T-helper 2 cell treated with Interferon-gamma antibody and Interleukin-4, amounts not matched to agents 5 μg/mL and 100 μg/mL, for 36 hours (primary cell): Measurements from ENCODE around the gene PPP2R2C.

ENCODE experiments used
- DNase-seq: peaks from one replicate; pipeline ENCODE4 v3.0.0; 2021; ENCODE audit warnings: low spot score
- H3K27ac Mint-ChIP-seq: one replicate; pipeline ENCODE4 v1.8.0; 2021; ENCODE audit warnings: mild to moderate bottlenecking, mixed read lengths
- H3K27me3 Mint-ChIP-seq: one replicate; pipeline ENCODE4 v1.8.0; 2021; ENCODE audit warnings: low read depth, mixed read lengths
- H3K36me3 Mint-ChIP-seq: one replicate; pipeline ENCODE4 v1.8.0; 2021; ENCODE audit warnings: low read depth, mixed read lengths
- H3K4me1 Mint-ChIP-seq: one replicate; pipeline ENCODE4 v1.8.0; 2021; ENCODE audit warnings: low read depth, mixed read lengths
- H3K4me3 Mint-ChIP-seq: one replicate; pipeline ENCODE4 v1.8.0; 2022; ENCODE audit warnings: mild to moderate bottlenecking, moderate library complexity, mixed read lengths
- H3K9me3 Mint-ChIP-seq: one replicate; pipeline ENCODE4 v1.8.0; 2021; ENCODE audit warnings: mixed read lengths

The PPP2R2C gene

GRCh38 chr4:6443035-6444023, 29.1 kb downstream of the PPP2R2C start:
- H3K4me1 Mint-ChIP-seq, result no peaks in the 10 kb centered on the region
- no peak overlapping the region for H3K4me3 Mint-ChIP-seq
- H3K27me3 Mint-ChIP-seq, result no peaks in the 10 kb centered on the region
- no peaks in the 10 kb centered on the region for H3K36me3 Mint-ChIP-seq
- no peak for DNase-seq
- H3K27ac Mint-ChIP-seq, result no peak overlapping the region
- no peaks in the 10 kb centered on the region for H3K9me3 Mint-ChIP-seq

DNA sequence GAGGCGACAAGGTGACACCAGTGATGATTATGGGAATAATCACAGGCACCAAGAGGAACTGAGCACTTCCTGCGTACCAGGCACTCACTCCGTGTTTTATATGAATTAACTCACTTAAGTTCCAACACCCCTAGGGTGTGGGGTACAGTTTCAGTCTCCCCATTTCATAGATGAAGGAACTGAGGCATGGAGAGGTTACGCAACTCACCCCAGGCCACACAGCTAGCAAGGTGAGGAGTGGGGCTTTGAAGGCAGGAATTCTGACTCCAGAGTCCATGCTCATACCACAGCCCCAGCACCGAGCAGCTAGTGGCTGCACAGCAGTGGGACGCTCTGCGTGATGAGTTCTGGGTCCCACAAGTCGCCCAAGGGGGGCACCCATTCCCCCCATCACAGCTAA, 29.9 kb downstream of the PPP2R2C start:
- Mint-ChIP-seq H3K27ac (no peak overlapping the region), H3K4me3 (no peak overlapping the region), H3K9me3 (no peaks in the 10 kb centered on the region), H3K27me3 (no peaks in the 10 kb centered on the region), H3K4me1 (no peaks in the 10 kb centered on the region), H3K36me3 (no peaks in the 10 kb centered on the region)
- no peak for DNase-seq

DNA sequence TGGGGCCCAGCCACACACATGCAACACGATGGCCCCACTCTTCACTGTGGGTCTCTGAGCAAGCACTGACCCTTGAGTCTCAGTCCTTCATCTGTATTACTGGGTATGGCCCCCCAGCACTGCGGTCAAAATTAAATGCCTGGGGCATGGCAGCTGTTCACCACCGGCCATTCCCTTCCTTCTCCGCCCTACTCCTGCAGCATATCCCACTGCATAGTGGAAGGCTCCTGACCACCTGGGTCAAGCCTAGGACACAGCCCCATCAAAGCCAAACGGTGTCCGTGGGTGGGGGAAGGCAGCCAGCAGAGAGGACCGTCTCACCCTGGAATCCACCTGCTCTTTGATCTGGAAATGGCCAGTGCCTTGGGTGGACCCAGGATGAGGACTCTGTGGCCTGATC, 30.7 kb downstream of the PPP2R2C start:
- DNase-seq, result no peak
- Mint-ChIP-seq H3K36me3 (no peaks in the 10 kb centered on the region), H3K27ac (no peak overlapping the region), H3K27me3 (no peaks in the 10 kb centered on the region), H3K9me3 (no peaks in the 10 kb centered on the region), H3K4me1 (no peaks in the 10 kb centered on the region), H3K4me3 (no peak overlapping the region)

DNA sequence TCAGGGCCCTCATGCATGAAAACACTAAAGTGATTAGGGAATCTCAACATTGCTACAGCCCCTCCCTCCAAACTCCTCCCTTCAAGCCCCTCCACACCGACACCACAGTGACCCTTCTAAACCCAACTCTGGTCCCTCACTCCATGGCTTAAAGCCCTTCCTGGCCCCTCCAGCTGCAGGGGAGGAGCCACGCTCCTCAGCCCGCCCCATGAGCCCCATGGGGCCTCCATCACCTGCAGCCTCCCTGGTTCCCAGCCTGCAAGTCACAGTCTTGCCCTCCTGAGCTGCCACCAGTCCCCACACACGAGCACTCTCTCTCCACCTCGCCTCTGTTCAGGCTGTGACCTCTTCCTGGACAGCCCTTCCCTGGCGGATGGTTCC, 31.2 kb downstream of the PPP2R2C start:
- no peaks in the 10 kb centered on the region for H3K36me3 Mint-ChIP-seq

GRCh38 chr4:6440506-6441201, 31.8 kb downstream of the PPP2R2C start:
- no peaks in the 10 kb centered on the region for H3K36me3 Mint-ChIP-seq
- no peak overlapping the region for H3K4me3 Mint-ChIP-seq
- no peaks in the 10 kb centered on the region for H3K4me1 Mint-ChIP-seq
- H3K27ac Mint-ChIP-seq, result no peak overlapping the region
- H3K9me3 Mint-ChIP-seq, result peaks cover 3% of the 10 kb centered on the region
- no peaks in the 10 kb centered on the region for H3K27me3 Mint-ChIP-seq
- no peak for DNase-seq

More for the DNA sequence above, 31.2 kb downstream of the PPP2R2C start:
- H3K9me3 Mint-ChIP-seq, result no peaks in the 10 kb centered on the region
- no peaks in the 10 kb centered on the region for H3K4me1 Mint-ChIP-seq
- no peaks in the 10 kb centered on the region for H3K27me3 Mint-ChIP-seq
- no peak overlapping the region for H3K4me3 Mint-ChIP-seq
- no peak for DNase-seq
- no peak overlapping the region for H3K27ac Mint-ChIP-seq

- no peak overlapping the region for H3K27ac Mint-ChIP-seq
- no peak for DNase-seq
- no peaks in the 10 kb centered on the region for H3K4me1 Mint-ChIP-seq
- H3K36me3 Mint-ChIP-seq, result no peaks in the 10 kb centered on the region
- no peak overlapping the region for H3K4me3 Mint-ChIP-seq
- peaks cover 14% of the 10 kb centered on the region for H3K9me3 Mint-ChIP-seq
- no peaks in the 10 kb centered on the region for H3K27me3 Mint-ChIP-seq
Measured at GRCh38 chr4:6439120-6439762, 33.2 kb downstream of the PPP2R2C start.

- Mint-ChIP-seq H3K9me3 (peaks cover 14% of the 10 kb centered on the region), H3K4me3 (no peak overlapping the region), H3K36me3 (no peaks in the 10 kb centered on the region), H3K4me1 (no peaks in the 10 kb centered on the region), H3K27ac (no peak overlapping the region), H3K27me3 (no peaks in the 10 kb centered on the region)
- DNase-seq, result no peak
Measured at GRCh38 chr4:6437826-6438238, 34.6 kb downstream of the PPP2R2C start.

DNA sequence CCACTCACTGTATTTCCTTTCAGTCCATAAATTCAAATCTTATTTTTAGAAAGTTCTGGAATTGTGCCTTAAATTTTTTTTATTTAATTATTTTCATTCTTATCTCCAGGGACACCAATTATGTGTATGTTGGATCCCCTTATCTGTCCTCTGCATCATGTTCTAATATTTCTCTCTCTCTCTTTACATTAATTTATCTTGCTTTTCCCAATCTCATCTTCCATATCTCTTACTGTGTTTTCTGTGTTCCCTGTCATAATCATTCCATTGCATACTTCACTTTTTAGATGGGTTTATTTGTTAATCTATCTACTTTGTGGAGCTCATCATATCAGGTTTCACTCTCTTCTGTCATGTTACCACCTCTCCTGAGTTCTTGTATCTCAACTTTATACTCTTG, 37.4 kb downstream of the PPP2R2C start:
- no peaks in the 10 kb centered on the region for H3K27me3 Mint-ChIP-seq
- H3K4me3 Mint-ChIP-seq, result no peak overlapping the region
- H3K4me1 Mint-ChIP-seq, result no peaks in the 10 kb centered on the region
- H3K9me3 Mint-ChIP-seq, result peaks cover 14% of the 10 kb centered on the region
- DNase-seq, result no peak
- no peak overlapping the region for H3K27ac Mint-ChIP-seq
- H3K36me3 Mint-ChIP-seq, result no peaks in the 10 kb centered on the region

- Mint-ChIP-seq H3K4me3 (no peak overlapping the region), H3K4me1 (no peaks in the 10 kb centered on the region), H3K9me3 (peaks cover 13% of the 10 kb centered on the region), H3K27me3 (no peaks in the 10 kb centered on the region), H3K36me3 (no peaks in the 10 kb centered on the region), H3K27ac (no peak overlapping the region)
- no peak for DNase-seq
Measured at GRCh38 chr4:6430927-6431326, 41.5 kb downstream of the PPP2R2C start.

DNA sequence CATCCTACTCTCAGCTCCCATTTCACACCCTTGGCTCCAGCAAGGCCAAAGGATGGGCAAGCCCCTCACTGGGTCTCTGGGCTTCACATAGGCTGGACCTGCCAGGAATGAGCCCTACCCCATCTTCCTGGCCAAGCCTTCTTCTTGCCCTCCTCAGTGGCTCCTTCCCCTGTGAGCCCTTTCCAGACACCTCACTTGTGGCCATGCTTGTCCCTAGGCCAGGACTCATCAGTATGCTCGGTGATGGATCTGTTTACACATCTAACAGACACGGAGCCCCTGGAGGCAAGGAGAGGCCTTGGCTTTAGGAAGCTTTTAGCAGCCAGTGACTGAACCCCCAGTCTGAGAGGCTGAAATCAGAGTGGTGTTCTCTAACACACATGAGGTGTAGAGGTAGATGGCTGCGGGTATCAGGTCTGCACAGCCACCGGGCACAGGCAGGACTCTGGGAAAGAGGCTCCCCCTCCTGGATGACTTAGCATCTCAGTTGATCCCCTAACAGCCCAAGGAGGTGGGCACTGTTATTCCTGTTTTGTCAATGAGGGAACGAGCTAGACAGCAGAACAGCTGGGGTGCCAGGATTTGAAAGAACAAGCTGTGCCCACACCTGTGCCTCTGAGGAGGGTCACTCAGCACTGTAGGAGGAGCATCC, 44.8 kb downstream of the PPP2R2C start:
- no peaks in the 10 kb centered on the region for H3K4me1 Mint-ChIP-seq
- no peaks in the 10 kb centered on the region for H3K36me3 Mint-ChIP-seq
- no peaks in the 10 kb centered on the region for H3K27me3 Mint-ChIP-seq
- DNase-seq, result no peak
- no peaks in the 10 kb centered on the region for H3K9me3 Mint-ChIP-seq
- no peak overlapping the region for H3K27ac Mint-ChIP-seq
- no peak overlapping the region for H3K4me3 Mint-ChIP-seq

- Mint-ChIP-seq H3K4me3 (no peak overlapping the region), H3K27me3 (no peaks in the 10 kb centered on the region), H3K4me1 (no peaks in the 10 kb centered on the region), H3K36me3 (no peaks in the 10 kb centered on the region), H3K27ac (no peak overlapping the region), H3K9me3 (no peaks in the 10 kb centered on the region)
- DNase-seq, result no peak
Measured at GRCh38 chr4:6426571-6427438, 45.6 kb downstream of the PPP2R2C start.

DNA sequence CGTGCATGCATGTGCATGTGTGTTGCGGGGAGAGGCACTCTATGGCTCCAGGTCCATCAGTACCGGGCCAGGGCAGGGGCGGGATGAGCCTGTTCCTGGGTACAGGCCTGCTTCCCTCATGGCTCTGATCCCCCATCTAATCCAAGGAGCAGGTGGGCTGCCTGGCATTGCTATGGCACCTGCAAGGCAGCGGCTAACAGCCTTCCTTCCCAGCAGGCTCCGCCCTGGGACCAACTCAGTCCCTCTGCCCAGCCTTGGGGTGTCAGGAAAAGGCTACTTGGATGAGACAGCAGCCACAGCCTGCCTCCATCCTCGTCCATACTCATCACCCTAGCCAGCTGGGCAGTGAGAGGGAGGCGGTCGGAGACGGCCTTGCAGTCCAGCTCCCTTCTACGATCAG, 46.5 kb downstream of the PPP2R2C start:
- Mint-ChIP-seq H3K27me3 (no peaks in the 10 kb centered on the region), H3K27ac (no peak overlapping the region), H3K36me3 (no peaks in the 10 kb centered on the region), H3K4me1 (no peaks in the 10 kb centered on the region), H3K4me3 (no peak overlapping the region), H3K9me3 (no peaks in the 10 kb centered on the region)
- DNase-seq, result no peak

DNA sequence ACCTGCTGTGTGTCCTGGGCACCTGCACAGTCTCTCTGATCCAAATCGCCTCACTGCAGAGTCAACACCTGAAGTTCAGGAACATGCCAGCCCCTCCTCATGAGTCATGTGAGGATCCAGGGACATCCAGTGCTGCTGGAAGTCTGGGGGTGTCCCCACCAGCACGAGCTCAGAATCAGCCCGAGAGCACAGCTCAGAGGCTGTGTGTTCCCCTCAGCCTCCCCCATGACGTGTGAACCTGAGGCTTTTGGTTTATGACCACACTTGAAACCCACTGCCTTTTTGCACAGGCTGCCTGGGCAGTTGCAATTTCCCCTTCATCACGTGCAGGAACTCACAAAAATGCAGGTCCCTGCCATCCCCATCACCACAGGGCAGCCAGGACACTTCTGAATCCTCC, 47.1 kb downstream of the PPP2R2C start:
- Mint-ChIP-seq H3K27ac (no peak overlapping the region), H3K4me1 (no peaks in the 10 kb centered on the region), H3K4me3 (no peak overlapping the region), H3K27me3 (no peaks in the 10 kb centered on the region), H3K9me3 (no peaks in the 10 kb centered on the region), H3K36me3 (no peaks in the 10 kb centered on the region)
- no peak for DNase-seq
